Kidney glomerular epithelial cell (primary cell): ENCODE data around the gene ZFP92.
"Not testable (repeated sequence)": the region's sequence is repeated elsewhere in the genome, so short reads cannot be mapped to it uniquely, and the experiment has no call there.

ENCODE experiments used
- DNase-seq: peaks from one replicate; lab custom pipeline; 2025; lab: John Stamatoyannopoulos, UW

Gene ZFP92

GRCh38 chrX:153411255-153411987 lies at the start of gene ZFP92:
ZFP92 (plus strand) TSS chrX:153411472; CDS start chrX:153418323, 6,851 bp downstream.
- DNase-seq, result no peak

- no peak for DNase-seq
Observed at GRCh38 chrX:153361781-153362397, 49.4 kb upstream of the ZFP92 start.

GRCh38 chrX:153365670-153366069 lies 45.6 kb upstream of the ZFP92 start:
- DNase-seq, result no peak

- DNase-seq, result no peak
Observed at GRCh38 chrX:153366119-153366518, 45.2 kb upstream of the ZFP92 start.

GRCh38 chrX:153366878-153367538 lies 44.3 kb upstream of the ZFP92 start:
- DNase-seq, result no peak

- no peak for DNase-seq
Observed at GRCh38 chrX:153370293-153371055, 40.8 kb upstream of the ZFP92 start.

- DNase-seq, result no peak
Observed at GRCh38 chrX:153371256-153371655, 40.0 kb upstream of the ZFP92 start.

GRCh38 chrX:153372949-153373348 lies 38.3 kb upstream of the ZFP92 start:
- no peak for DNase-seq

GRCh38 chrX:153374426-153374825 lies 36.8 kb upstream of the ZFP92 start:
- DNase-seq, result no peak

- no peak for DNase-seq
Observed at GRCh38 chrX:153375571-153375970, 35.7 kb upstream of the ZFP92 start.

GRCh38 chrX:153377727-153378126 lies 33.5 kb upstream of the ZFP92 start:
- DNase-seq, result no peak

- no peak for DNase-seq
Observed at GRCh38 chrX:153378607-153379006, 32.7 kb upstream of the ZFP92 start.

- DNase-seq, result no peak
Observed at GRCh38 chrX:153379508-153379907, 31.8 kb upstream of the ZFP92 start.

- DNase-seq, result no peak
Observed at GRCh38 chrX:153379971-153380581, 31.2 kb upstream of the ZFP92 start.

- no peak for DNase-seq
Observed at GRCh38 chrX:153380691-153381090, 30.6 kb upstream of the ZFP92 start.

GRCh38 chrX:153381684-153382532 lies 29.4 kb upstream of the ZFP92 start:
- DNase-seq, result peak; percentile 5

- no peak for DNase-seq
Observed at GRCh38 chrX:153382563-153383482, 28.4 kb upstream of the ZFP92 start.

GRCh38 chrX:153384390-153384789 lies 26.9 kb upstream of the ZFP92 start:
- no peak for DNase-seq

- DNase-seq, result not testable (repeated sequence)
Observed at GRCh38 chrX:153384973-153385372, 26.3 kb upstream of the ZFP92 start.

- DNase-seq, result no peak
Observed at GRCh38 chrX:153386097-153386496, 25.2 kb upstream of the ZFP92 start.
